Measurements from ENCODE around the gene SLC9C2.

GRCh38 chr1:173473599-173474011 lies 129.3 kb downstream of the SLC9C2 start:
- TF ChIP-seq CSDC2 (CRISPR knock-in tag; IDR thresholded peaks at IDR 0.05) = no peak
- TF ChIP-seq, protein P1, sequence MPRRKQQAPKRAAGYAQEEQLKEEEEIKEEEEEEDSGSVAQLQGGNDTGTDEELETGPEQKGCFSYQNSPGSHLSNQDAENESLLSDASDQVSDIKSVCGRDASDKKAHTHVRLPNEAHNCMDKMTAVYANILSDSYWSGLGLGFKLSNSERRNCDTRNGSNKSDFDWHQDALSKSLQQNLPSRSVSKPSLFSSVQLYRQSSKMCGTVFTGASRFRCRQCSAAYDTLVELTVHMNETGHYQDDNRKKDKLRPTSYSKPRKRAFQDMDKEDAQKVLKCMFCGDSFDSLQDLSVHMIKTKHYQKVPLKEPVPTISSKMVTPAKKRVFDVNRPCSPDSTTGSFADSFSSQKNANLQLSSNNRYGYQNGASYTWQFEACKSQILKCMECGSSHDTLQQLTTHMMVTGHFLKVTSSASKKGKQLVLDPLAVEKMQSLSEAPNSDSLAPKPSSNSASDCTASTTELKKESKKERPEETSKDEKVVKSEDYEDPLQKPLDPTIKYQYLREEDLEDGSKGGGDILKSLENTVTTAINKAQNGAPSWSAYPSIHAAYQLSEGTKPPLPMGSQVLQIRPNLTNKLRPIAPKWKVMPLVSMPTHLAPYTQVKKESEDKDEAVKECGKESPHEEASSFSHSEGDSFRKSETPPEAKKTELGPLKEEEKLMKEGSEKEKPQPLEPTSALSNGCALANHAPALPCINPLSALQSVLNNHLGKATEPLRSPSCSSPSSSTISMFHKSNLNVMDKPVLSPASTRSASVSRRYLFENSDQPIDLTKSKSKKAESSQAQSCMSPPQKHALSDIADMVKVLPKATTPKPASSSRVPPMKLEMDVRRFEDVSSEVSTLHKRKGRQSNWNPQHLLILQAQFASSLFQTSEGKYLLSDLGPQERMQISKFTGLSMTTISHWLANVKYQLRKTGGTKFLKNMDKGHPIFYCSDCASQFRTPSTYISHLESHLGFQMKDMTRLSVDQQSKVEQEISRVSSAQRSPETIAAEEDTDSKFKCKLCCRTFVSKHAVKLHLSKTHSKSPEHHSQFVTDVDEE (CRISPR knock-in tag; IDR thresholded peaks at IDR 0.05) = no peak
- TF ChIP-seq CREB5 (CRISPR knock-in tag; IDR thresholded peaks at IDR 0.05; ENCODE audit: low read depth) = no peak
- TF ChIP-seq TCF4 (CRISPR knock-in tag; IDR thresholded peaks at IDR 0.05; ENCODE audit: borderline replicate concordance) = no peak
- no peak for TF ChIP-seq ESRRG (CRISPR knock-in tag; IDR thresholded peaks at IDR 0.05)
- no peak for TF ChIP-seq ZNF565 (CRISPR knock-in tag; conservative IDR thresholded peaks at IDR 0.05; ENCODE audit: low read depth)
- TF ChIP-seq ZFP30 (CRISPR knock-in tag; IDR thresholded peaks at IDR 0.05) = no peak
- TF ChIP-seq ZFP3 (CRISPR knock-in tag; IDR thresholded peaks at IDR 0.05) = no peak
- TF ChIP-seq, protein P2, sequence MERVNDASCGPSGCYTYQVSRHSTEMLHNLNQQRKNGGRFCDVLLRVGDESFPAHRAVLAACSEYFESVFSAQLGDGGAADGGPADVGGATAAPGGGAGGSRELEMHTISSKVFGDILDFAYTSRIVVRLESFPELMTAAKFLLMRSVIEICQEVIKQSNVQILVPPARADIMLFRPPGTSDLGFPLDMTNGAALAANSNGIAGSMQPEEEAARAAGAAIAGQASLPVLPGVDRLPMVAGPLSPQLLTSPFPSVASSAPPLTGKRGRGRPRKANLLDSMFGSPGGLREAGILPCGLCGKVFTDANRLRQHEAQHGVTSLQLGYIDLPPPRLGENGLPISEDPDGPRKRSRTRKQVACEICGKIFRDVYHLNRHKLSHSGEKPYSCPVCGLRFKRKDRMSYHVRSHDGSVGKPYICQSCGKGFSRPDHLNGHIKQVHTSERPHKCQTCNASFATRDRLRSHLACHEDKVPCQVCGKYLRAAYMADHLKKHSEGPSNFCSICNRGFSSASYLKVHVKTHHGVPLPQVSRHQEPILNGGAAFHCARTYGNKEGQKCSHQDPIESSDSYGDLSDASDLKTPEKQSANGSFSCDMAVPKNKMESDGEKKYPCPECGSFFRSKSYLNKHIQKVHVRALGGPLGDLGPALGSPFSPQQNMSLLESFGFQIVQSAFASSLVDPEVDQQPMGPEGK (CRISPR knock-in tag; IDR thresholded peaks at IDR 0.05; ENCODE audit: borderline replicate concordance) = no peak
- TF ChIP-seq RARB (CRISPR knock-in tag; IDR thresholded peaks at IDR 0.05) = no peak
- TF ChIP-seq GLIS3 (CRISPR knock-in tag; IDR thresholded peaks at IDR 0.05) = no peak
